ENCODE data around the gene EPHB3.

GRCh38 chr3:184620475-184621119, 59.0 kb downstream of the EPHB3 start:
- TF ChIP-seq CTCF (IDR thresholded peaks at IDR 0.05), result no peak
- no peak for TF ChIP-seq BCL3 (IDR thresholded peaks at IDR 0.05)
- TF ChIP-seq POLR2A (IDR thresholded peaks at IDR 0.05; ENCODE audit: low read length), result no peak
- TF ChIP-seq BHLHE40 (IDR thresholded peaks at IDR 0.05; ENCODE audit: low read depth, low read length), result no peak
- no peak for TF ChIP-seq ESRRA (IDR thresholded peaks at IDR 0.05; ENCODE audit: borderline replicate concordance, low read length)
- no peak for TF ChIP-seq EP300 (IDR thresholded peaks at IDR 0.05)
- no peak for TF ChIP-seq MAZ (IDR thresholded peaks at IDR 0.05; ENCODE audit: borderline replicate concordance, low read depth, low read length)
- TF ChIP-seq REST (IDR thresholded peaks at IDR 0.05), result no peak
- TF ChIP-seq HDAC2 (IDR thresholded peaks at IDR 0.05), result no peak
- TF ChIP-seq RAD21 (conservative IDR thresholded peaks at IDR 0.05 in 1 of 2, IDR thresholded peaks at IDR 0.05 in 1 of 2), result no peak
